Measurements from ENCODE around the gene UBE2J2. TPM values are rescaled to one million over a fixed set of nuclear protein-coding genes. Genes with fewer than 3 reads are reported as not detected.
A peak's percentile ranks its signal among the peaks of the same experiment; 100 is the strongest.

The UBE2J2 gene
- total RNA-seq, 2 donors from 2014 or later, result 46.3 to 56.3 TPM

GRCh38 chr1:1285611-1286311, 12.1 kb upstream of the UBE2J2 start:
- ATAC-seq, result peak; percentile 58
- intact Hi-C loops (cut with DNase I, micrococcal nuclease), result no loop called here
- peak; percentile 44 to 62 for DNase-seq

- no peak for ATAC-seq
- no peak for DNase-seq
- intact Hi-C loops (cut with DNase I, micrococcal nuclease), result no loop called here
These were observed 11.5 kb upstream of the UBE2J2 start for GRCh38 chr1:1285102-1285571.

- ATAC-seq, result no peak
- intact Hi-C loops (cut with DNase I, micrococcal nuclease), result no loop called here
- DNase-seq, result peak in 1 of 2 donors; percentile 23
These were observed 10.8 kb upstream of the UBE2J2 start for GRCh38 chr1:1284221-1285101.

- ATAC-seq (no peak), DNase-seq (no peak)
- intact Hi-C loops (cut with DNase I, micrococcal nuclease), result no loop called here
These were observed 10.2 kb upstream of the UBE2J2 start for GRCh38 chr1:1283821-1284220.

- intact Hi-C loops (cut with DNase I, micrococcal nuclease), result no loop called here
- DNase-seq (no peak), ATAC-seq (no peak)
These were observed 9.3 kb upstream of the UBE2J2 start for GRCh38 chr1:1282998-1283397.

- intact Hi-C loops (cut with DNase I, micrococcal nuclease), result no loop called here
- peak; percentile 91 for ATAC-seq
- peak; percentile 92 to 93 for DNase-seq
These were observed 8.1 kb upstream of the UBE2J2 start for GRCh38 chr1:1281533-1282321.

GRCh38 chr1:1280782-1281481, 7.3 kb upstream of the UBE2J2 start:
- ATAC-seq (no peak), DNase-seq (no peak)
- intact Hi-C loops (cut with DNase I, micrococcal nuclease), result no loop called here

GRCh38 chr1:1279028-1279427, 5.4 kb upstream of the UBE2J2 start:
- intact Hi-C loops (cut with DNase I, micrococcal nuclease), result no loop called here
- no peak for DNase-seq
- no peak for ATAC-seq

GRCh38 chr1:1278620-1279019, 5.0 kb upstream of the UBE2J2 start:
- no peak for DNase-seq
- intact Hi-C loops (cut with DNase I, micrococcal nuclease), result no loop called here

GRCh38 chr1:1275836-1276235, 2.2 kb upstream of the UBE2J2 start:
- ATAC-seq, result no peak
- intact Hi-C loops (cut with DNase I, micrococcal nuclease), result no loop called here
- no peak for DNase-seq

More at GRCh38 chr1:1278620-1279019, 5.0 kb upstream of the UBE2J2 start:
- ATAC-seq, result no peak

GRCh38 chr1:1274931-1275431, 1.3 kb upstream of the UBE2J2 start:
- no peak for DNase-seq
- intact Hi-C loops (cut with DNase I, micrococcal nuclease), result no loop called here
- no peak for ATAC-seq

GRCh38 chr1:1274299-1274930, 761 bp upstream of the UBE2J2 start:
- DNase-seq (no peak), ATAC-seq (no peak)

GRCh38 chr1:1273209-1273511, 494 bp downstream of the UBE2J2 start:
- no peak for DNase-seq
- intact Hi-C loops (cut with DNase I, micrococcal nuclease), result no loop called here
- peak; percentile 2 for ATAC-seq

More at GRCh38 chr1:1274299-1274930, 761 bp upstream of the UBE2J2 start:
- intact Hi-C loops (cut with DNase I, micrococcal nuclease), result no loop called here

- intact Hi-C loops (cut with DNase I, micrococcal nuclease), result no loop called here
- peak; percentile 75 for ATAC-seq
- DNase-seq, result peak; percentile 66 to 84
These were observed 1.1 kb downstream of the UBE2J2 start for GRCh38 chr1:1272341-1273208.

- ATAC-seq (no peak), DNase-seq (no peak)
- intact Hi-C loops (cut with DNase I, micrococcal nuclease), result no loop called here
These were observed 2.8 kb downstream of the UBE2J2 start for GRCh38 chr1:1270813-1271212.

GRCh38 chr1:1268284-1268682, 5.4 kb downstream of the UBE2J2 start:
- ATAC-seq (no peak), DNase-seq (no peak)
- intact Hi-C loops (cut with DNase I, micrococcal nuclease), result no loop called here
